Measurements from ENCODE around the gene INPP5A. TPM values are rescaled to one million over a fixed set of nuclear protein-coding genes. Genes with fewer than 3 reads are reported as not detected.

INPP5A gene
- total and polyA plus RNA-seq, 9 of the 15 experiments (the other 6 are each of a cell fraction or from before 2014, with no cell fraction given): 0.66 to 11.6 (median 7.7) TPM

DNA sequence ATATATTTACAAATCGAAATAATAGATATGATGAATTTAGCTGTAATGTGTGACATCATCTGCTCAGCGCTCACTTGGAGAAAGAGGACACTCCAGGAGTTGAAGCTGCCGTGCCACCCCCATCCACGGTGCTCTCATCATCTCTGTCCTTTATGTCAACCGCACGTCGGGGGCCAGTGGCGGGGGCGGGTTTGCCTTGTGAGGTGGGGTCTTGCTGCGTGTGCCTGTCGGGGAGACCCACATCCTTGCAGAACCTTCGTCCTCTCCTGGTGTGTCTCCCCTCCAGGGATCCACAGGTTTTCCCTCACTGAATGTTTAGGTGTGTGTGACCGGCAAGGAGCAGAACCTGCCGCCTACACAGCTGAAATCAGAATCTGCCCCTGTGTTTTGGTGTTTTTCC, 71.6 kb downstream of the INPP5A start (continued):
- TF ChIP-seq, protein P1, sequence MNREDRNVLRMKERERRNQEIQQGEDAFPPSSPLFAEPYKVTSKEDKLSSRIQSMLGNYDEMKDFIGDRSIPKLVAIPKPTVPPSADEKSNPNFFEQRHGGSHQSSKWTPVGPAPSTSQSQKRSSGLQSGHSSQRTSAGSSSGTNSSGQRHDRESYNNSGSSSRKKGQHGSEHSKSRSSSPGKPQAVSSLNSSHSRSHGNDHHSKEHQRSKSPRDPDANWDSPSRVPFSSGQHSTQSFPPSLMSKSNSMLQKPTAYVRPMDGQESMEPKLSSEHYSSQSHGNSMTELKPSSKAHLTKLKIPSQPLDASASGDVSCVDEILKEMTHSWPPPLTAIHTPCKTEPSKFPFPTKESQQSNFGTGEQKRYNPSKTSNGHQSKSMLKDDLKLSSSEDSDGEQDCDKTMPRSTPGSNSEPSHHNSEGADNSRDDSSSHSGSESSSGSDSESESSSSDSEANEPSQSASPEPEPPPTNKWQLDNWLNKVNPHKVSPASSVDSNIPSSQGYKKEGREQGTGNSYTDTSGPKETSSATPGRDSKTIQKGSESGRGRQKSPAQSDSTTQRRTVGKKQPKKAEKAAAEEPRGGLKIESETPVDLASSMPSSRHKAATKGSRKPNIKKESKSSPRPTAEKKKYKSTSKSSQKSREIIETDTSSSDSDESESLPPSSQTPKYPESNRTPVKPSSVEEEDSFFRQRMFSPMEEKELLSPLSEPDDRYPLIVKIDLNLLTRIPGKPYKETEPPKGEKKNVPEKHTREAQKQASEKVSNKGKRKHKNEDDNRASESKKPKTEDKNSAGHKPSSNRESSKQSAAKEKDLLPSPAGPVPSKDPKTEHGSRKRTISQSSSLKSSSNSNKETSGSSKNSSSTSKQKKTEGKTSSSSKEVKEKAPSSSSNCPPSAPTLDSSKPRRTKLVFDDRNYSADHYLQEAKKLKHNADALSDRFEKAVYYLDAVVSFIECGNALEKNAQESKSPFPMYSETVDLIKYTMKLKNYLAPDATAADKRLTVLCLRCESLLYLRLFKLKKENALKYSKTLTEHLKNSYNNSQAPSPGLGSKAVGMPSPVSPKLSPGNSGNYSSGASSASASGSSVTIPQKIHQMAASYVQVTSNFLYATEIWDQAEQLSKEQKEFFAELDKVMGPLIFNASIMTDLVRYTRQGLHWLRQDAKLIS (CRISPR knock-in tag; IDR thresholded peaks at IDR 0.05): no peak
- no peak for TF ChIP-seq NFIX (CRISPR knock-in tag; IDR thresholded peaks at IDR 0.05; ENCODE audit: low read depth)
- TF ChIP-seq SP2 (IDR thresholded peaks at IDR 0.05; ENCODE audit: extremely low read depth, low read depth, low read length, poor library complexity, severe bottlenecking): no peak
- no peak for TF ChIP-seq ZSCAN32 (CRISPR knock-in tag; IDR thresholded peaks at IDR 0.05)
- no peak for TF ChIP-seq TEAD4 (IDR thresholded peaks at IDR 0.05; ENCODE audit: low read length)
- TF ChIP-seq TEAD4 (CRISPR knock-in tag; IDR thresholded peaks at IDR 0.05; ENCODE audit: borderline replicate concordance): no peak
- no peak for TF ChIP-seq ZKSCAN3 (CRISPR knock-in tag; IDR thresholded peaks at IDR 0.05)
- TF ChIP-seq, protein P2, sequence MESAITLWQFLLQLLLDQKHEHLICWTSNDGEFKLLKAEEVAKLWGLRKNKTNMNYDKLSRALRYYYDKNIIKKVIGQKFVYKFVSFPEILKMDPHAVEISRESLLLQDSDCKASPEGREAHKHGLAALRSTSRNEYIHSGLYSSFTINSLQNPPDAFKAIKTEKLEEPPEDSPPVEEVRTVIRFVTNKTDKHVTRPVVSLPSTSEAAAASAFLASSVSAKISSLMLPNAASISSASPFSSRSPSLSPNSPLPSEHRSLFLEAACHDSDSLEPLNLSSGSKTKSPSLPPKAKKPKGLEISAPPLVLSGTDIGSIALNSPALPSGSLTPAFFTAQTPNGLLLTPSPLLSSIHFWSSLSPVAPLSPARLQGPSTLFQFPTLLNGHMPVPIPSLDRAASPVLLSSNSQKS (CRISPR knock-in tag; IDR thresholded peaks at IDR 0.05): no peak
- no peak for TF ChIP-seq ZNF239 (CRISPR knock-in tag; IDR thresholded peaks at IDR 0.05)

Measured in K562 (cell line).